Activated CD4-positive, alpha-beta T cell treated with anti-CD3 and anti-CD28 coated beads, Interleukin-2, amount 10 ng/mL, durations not matched to agents 7 days and 5 days (primary cell): ENCODE measurements around the gene CEP41. TPM values are rescaled to one million over a fixed set of nuclear protein-coding genes. Genes with fewer than 3 reads are reported as not detected.

Experiments used
- CTCF ChIA-PET: fragments of 350-600 bp; sonication (Branson Sonifier 250); formaldehyde crosslinking; loops from one replicate; lab custom pipeline; 2021; ENCODE audit warnings: antibody characterized with exemption; lab: Charles Lee
- POLR2A ChIA-PET: fragments of 350-600 bp; sonication (Branson Sonifier 250); formaldehyde crosslinking; loops from one replicate; lab custom pipeline; 2021; ENCODE audit warnings: antibody characterized with exemption; lab: Charles Lee
- DNase-seq: peaks from one replicate; pipeline ENCODE4 v3.0.0-alpha.2; 2020
- H3K27ac Mint-ChIP-seq: one replicate; pipeline ENCODE4 v1.8.0; 2021; ENCODE audit warnings: mild to moderate bottlenecking, moderate library complexity, mixed read lengths
- H3K27me3 Mint-ChIP-seq: one replicate; pipeline ENCODE4 v1.8.0; 2021; ENCODE audit warnings: mixed read lengths
- H3K36me3 Mint-ChIP-seq: one replicate; pipeline ENCODE4 v1.8.0; 2021; ENCODE audit warnings: low read depth, mixed read lengths
- H3K4me1 Mint-ChIP-seq: one replicate; pipeline ENCODE4 v1.8.0; 2021; ENCODE audit warnings: mixed read lengths
- H3K4me3 Mint-ChIP-seq: one replicate; pipeline ENCODE4 v1.8.0; 2021; ENCODE audit warnings: mild to moderate bottlenecking, moderate library complexity, mixed read lengths
- H3K9me3 Mint-ChIP-seq: one replicate; pipeline ENCODE4 v1.8.0; 2021; ENCODE audit warnings: mixed read lengths
- total RNA-seq, 2 experiments: library from RNA; stranded (reverse); gene quantifications; one replicate each; pipeline ENCODE4 v1.2.3, GENCODE V29; 2021

CEP41 gene
- 10 to 100 TPM; 18.5 to 19.6 TPM for total RNA-seq

- DNase-seq = peak; percentile 93
- Mint-ChIP-seq H3K27ac (peak within 1 kb of the TSS; percentile 98), H3K4me1 (peaks cover 55% of the 10 kb centered on the region), H3K27me3 (no peaks in the 10 kb centered on the region), H3K36me3 (peaks cover 29% of the 10 kb centered on the region), H3K4me3 (peak within 1 kb of the TSS; percentile 89), H3K9me3 (peaks cover 8% of the 10 kb centered on the region)
- CTCF ChIA-PET = interaction anchor here (0.9 to 1.2 kb wide), 2 partner anchors 13 to 18 kb away, joined by 3 to 4 read pairs; no protein-coding TSS in a partner anchor
- POLR2A ChIA-PET = interaction anchor here (0.6 kb wide), 1 partner anchor 236 kb away, joined by 3 read pairs; the partner anchor contains the start of gene TMEM209
These were observed at the start of gene CEP41 for GRCh38 chr7:130440527-130441365. Gene CEP41, minus strand, starts transcription at chr7:130441016. Its CDS starts 50 bp downstream, at chr7:130440966.

GRCh38 chr7:130490311-130490791, 49.5 kb upstream of the CEP41 start:
- ChIA-PET CTCF (interaction anchor here (1.3 kb wide), 1 partner anchor 14 kb away, joined by 3 read pairs; no protein-coding TSS in a partner anchor), POLR2A (no interaction called here)
- Mint-ChIP-seq H3K4me1 (peaks cover 24% of the 10 kb centered on the region), H3K36me3 (peaks cover 2% of the 10 kb centered on the region), H3K27me3 (peaks cover 81% of the 10 kb centered on the region), H3K9me3 (peaks cover 3% of the 10 kb centered on the region), H3K4me3 (no peak overlapping the region), H3K27ac (no peak overlapping the region)
- DNase-seq = no peak

- H3K4me3 Mint-ChIP-seq = no peak overlapping the region
- CTCF ChIA-PET = interaction anchor here (0.9 to 1.3 kb wide), 2 partner anchors 9 to 15 kb away, joined by 3 read pairs; no protein-coding TSS in a partner anchor
- H3K36me3 Mint-ChIP-seq = peaks cover 2% of the 10 kb centered on the region
- peaks cover 31% of the 10 kb centered on the region for H3K4me1 Mint-ChIP-seq
- DNase-seq = no peak
- POLR2A ChIA-PET = no interaction called here
- peaks cover 81% of the 10 kb centered on the region for H3K27me3 Mint-ChIP-seq
- no peak overlapping the region for H3K27ac Mint-ChIP-seq
- H3K9me3 Mint-ChIP-seq = peaks cover 3% of the 10 kb centered on the region
These were observed 48.5 kb upstream of the CEP41 start for GRCh38 chr7:130489140-130489983.

GRCh38 chr7:130488392-130489139, 47.8 kb upstream of the CEP41 start:
- ChIA-PET CTCF (interaction anchor here (0.9 to 1.2 kb wide), 3 partner anchors 9 to 270 kb away, joined by 3 read pairs; no protein-coding TSS in a partner anchor), POLR2A (no interaction called here)
- Mint-ChIP-seq H3K4me1 (peaks cover 31% of the 10 kb centered on the region), H3K4me3 (no peak overlapping the region), H3K9me3 (peaks cover 3% of the 10 kb centered on the region), H3K36me3 (peaks cover 2% of the 10 kb centered on the region), H3K27me3 (peaks cover 78% of the 10 kb centered on the region), H3K27ac (no peak overlapping the region)
- no peak for DNase-seq

- ChIA-PET CTCF (interaction anchor here (0.8 to 1.4 kb wide), 3 partner anchors 11 to 40 kb away, joined by 3 to 5 read pairs (median 3); no protein-coding TSS in a partner anchor), POLR2A (no interaction called here)
- Mint-ChIP-seq H3K4me1 (peaks cover 25% of the 10 kb centered on the region), H3K36me3 (no peaks in the 10 kb centered on the region), H3K27me3 (peaks cover 64% of the 10 kb centered on the region), H3K9me3 (no peaks in the 10 kb centered on the region), H3K27ac (no peak overlapping the region), H3K4me3 (peak overlapping the region; percentile 48)
- DNase-seq = no peak
These were observed 46.2 kb upstream of the CEP41 start for GRCh38 chr7:130486954-130487436.

GRCh38 chr7:130486114-130486953, 45.5 kb upstream of the CEP41 start:
- ChIA-PET CTCF (interaction anchor here (0.8 to 1.4 kb wide), 2 partner anchors 33 to 40 kb away, joined by 3 to 5 read pairs; no protein-coding TSS in a partner anchor), POLR2A (no interaction called here)
- H3K27me3 Mint-ChIP-seq = peaks cover 59% of the 10 kb centered on the region
- peak; percentile 45 for DNase-seq
- H3K4me3 Mint-ChIP-seq = peak overlapping the region; percentile 61
- no peaks in the 10 kb centered on the region for H3K9me3 Mint-ChIP-seq
- peaks cover 25% of the 10 kb centered on the region for H3K4me1 Mint-ChIP-seq
- no peaks in the 10 kb centered on the region for H3K36me3 Mint-ChIP-seq
- H3K27ac Mint-ChIP-seq = no peak overlapping the region

GRCh38 chr7:130485734-130486113, 44.9 kb upstream of the CEP41 start:
- H3K27ac Mint-ChIP-seq = no peak overlapping the region
- no peak for DNase-seq
- peak overlapping the region; percentile 61 for H3K4me3 Mint-ChIP-seq
- ChIA-PET CTCF (no interaction called here), POLR2A (interaction anchor here (0.5 kb wide), 1 partner anchor 61 kb away, joined by 3 read pairs; no protein-coding TSS in a partner anchor)
- no peaks in the 10 kb centered on the region for H3K36me3 Mint-ChIP-seq
- peaks cover 21% of the 10 kb centered on the region for H3K4me1 Mint-ChIP-seq
- no peaks in the 10 kb centered on the region for H3K9me3 Mint-ChIP-seq
- peaks cover 54% of the 10 kb centered on the region for H3K27me3 Mint-ChIP-seq

- H3K4me1 Mint-ChIP-seq = peaks cover 21% of the 10 kb centered on the region
- peaks cover 30% of the 10 kb centered on the region for H3K27me3 Mint-ChIP-seq
- ChIA-PET CTCF (no interaction called here), POLR2A (no interaction called here)
- no peaks in the 10 kb centered on the region for H3K36me3 Mint-ChIP-seq
- H3K27ac Mint-ChIP-seq = no peak overlapping the region
- H3K9me3 Mint-ChIP-seq = peaks cover 3% of the 10 kb centered on the region
- no peak for DNase-seq
- no peak overlapping the region for H3K4me3 Mint-ChIP-seq
These were observed 42.2 kb upstream of the CEP41 start for GRCh38 chr7:130483031-130483430.

- peaks cover 23% of the 10 kb centered on the region for H3K4me1 Mint-ChIP-seq
- H3K9me3 Mint-ChIP-seq = peaks cover 6% of the 10 kb centered on the region
- H3K27ac Mint-ChIP-seq = no peak overlapping the region
- H3K4me3 Mint-ChIP-seq = no peak overlapping the region
- POLR2A ChIA-PET = no interaction called here
- CTCF ChIA-PET = no interaction called here
- peaks cover 21% of the 10 kb centered on the region for H3K27me3 Mint-ChIP-seq
- no peak for DNase-seq
- H3K36me3 Mint-ChIP-seq = no peaks in the 10 kb centered on the region
These were observed 41.1 kb upstream of the CEP41 start for GRCh38 chr7:130481898-130482297.

GRCh38 chr7:130479716-130480400, 39.0 kb upstream of the CEP41 start:
- Mint-ChIP-seq H3K9me3 (peaks cover 6% of the 10 kb centered on the region), H3K4me3 (no peak overlapping the region), H3K36me3 (no peaks in the 10 kb centered on the region), H3K27ac (no peak overlapping the region), H3K27me3 (peaks cover 8% of the 10 kb centered on the region), H3K4me1 (peaks cover 21% of the 10 kb centered on the region)
- no peak for DNase-seq
- CTCF ChIA-PET = no interaction called here
- POLR2A ChIA-PET = no interaction called here

GRCh38 chr7:130478991-130479390, 38.2 kb upstream of the CEP41 start:
- H3K27me3 Mint-ChIP-seq = peaks cover 4% of the 10 kb centered on the region
- H3K27ac Mint-ChIP-seq = no peak overlapping the region
- POLR2A ChIA-PET = no interaction called here
- CTCF ChIA-PET = no interaction called here
- peaks cover 19% of the 10 kb centered on the region for H3K4me1 Mint-ChIP-seq
- H3K4me3 Mint-ChIP-seq = no peak overlapping the region
- no peak for DNase-seq
- peaks cover 6% of the 10 kb centered on the region for H3K9me3 Mint-ChIP-seq
- no peaks in the 10 kb centered on the region for H3K36me3 Mint-ChIP-seq
